ENCODE data around the gene PRKCE.

DNA sequence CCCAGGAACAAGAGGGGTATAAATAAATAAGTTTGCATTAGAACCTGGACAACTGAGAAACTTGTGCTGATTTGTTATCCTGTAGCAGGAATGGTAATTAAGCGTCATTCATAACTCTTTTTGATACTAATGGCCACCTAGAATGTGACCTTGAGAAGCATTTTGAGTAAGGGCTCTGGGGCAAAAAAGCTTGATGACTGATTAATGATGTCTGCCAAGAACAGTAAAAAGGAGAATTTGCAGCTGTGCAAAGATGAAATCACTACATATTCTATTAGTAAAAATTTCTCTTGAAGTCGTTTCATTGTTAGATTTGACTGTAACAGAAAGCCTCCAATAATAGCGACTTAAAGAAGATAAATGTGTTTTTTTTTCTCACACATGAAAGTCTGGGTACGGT is 157.7 kb downstream of the PRKCE start:
- TF ChIP-seq, protein P1, sequence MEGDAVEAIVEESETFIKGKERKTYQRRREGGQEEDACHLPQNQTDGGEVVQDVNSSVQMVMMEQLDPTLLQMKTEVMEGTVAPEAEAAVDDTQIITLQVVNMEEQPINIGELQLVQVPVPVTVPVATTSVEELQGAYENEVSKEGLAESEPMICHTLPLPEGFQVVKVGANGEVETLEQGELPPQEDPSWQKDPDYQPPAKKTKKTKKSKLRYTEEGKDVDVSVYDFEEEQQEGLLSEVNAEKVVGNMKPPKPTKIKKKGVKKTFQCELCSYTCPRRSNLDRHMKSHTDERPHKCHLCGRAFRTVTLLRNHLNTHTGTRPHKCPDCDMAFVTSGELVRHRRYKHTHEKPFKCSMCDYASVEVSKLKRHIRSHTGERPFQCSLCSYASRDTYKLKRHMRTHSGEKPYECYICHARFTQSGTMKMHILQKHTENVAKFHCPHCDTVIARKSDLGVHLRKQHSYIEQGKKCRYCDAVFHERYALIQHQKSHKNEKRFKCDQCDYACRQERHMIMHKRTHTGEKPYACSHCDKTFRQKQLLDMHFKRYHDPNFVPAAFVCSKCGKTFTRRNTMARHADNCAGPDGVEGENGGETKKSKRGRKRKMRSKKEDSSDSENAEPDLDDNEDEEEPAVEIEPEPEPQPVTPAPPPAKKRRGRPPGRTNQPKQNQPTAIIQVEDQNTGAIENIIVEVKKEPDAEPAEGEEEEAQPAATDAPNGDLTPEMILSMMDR (conservative IDR thresholded peaks at IDR 0.05; ENCODE audit: low read length), result no peak
- no peak for TF ChIP-seq EZH2phosphoT487 (IDR thresholded peaks at IDR 0.05; ENCODE audit: borderline replicate concordance, low read depth, low read length)

All from OCI-LY7 (cell line).